Stimulated activated CD8-positive, alpha-beta memory T cell treated with anti-CD3 and anti-CD28 coated beads, Interleukin-15, amount 100 ng/mL, for 4 hours (primary cell): ENCODE data around the gene ZNF362.

ENCODE experiments used
- DNase-seq, 2 donors: peaks; one replicate each; pipeline ENCODE4 v3.0.0-alpha.2; 2020; ENCODE audit warnings: low read depth in 2 of 2

Gene ZNF362

DNA sequence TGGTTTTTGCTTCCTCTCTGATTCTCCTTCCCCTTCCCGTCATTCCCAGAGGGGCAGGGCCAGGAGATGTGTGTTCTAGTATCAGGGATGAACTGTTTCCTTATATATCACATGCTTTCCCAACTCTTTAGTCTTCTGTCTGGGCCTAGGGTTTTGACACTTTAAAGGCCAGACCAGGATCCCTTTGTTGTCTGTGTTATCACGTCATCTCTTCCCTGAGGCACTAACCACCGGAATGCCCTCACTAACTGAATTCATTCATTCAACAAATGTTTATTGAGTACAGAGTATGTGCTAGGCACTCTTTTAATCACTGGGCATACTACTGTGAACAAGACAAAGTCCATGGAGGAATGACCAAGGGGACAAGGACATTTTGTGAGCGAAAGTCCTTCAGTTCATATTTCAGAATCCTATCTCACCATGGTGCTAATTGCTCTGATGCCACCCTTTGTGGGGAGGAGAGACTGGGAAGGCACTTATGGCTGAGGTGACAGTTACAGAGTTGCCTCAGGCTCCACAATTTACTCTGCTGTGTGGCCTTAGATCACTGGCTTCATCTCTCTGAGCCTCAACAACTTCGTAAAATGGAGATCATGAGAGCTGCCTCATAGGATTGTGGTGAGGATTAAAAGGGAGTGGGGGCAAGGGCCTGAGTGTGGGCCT, 12.0 kb upstream of the ZNF362 start:
- no peak for DNase-seq

DNA sequence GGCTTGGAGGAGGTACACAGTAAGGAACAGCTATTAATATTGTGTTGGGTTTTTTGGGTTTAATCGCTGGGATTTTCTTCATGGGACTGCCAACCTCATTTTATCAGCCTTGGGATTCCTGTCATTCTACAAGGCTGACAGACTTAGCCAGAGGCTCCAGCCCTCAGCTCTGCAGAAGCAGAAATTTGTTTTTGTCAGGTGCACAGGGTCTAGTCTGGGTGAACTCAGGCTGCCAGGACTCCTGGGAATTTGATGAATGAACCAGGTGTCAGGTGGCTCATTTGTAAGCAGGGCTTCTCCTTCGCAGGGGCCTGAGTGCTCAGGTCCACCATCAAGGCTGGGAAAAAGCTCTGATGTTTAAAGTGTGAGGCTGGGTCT, 11.5 kb upstream of the ZNF362 start:
- DNase-seq, result no peak

DNA sequence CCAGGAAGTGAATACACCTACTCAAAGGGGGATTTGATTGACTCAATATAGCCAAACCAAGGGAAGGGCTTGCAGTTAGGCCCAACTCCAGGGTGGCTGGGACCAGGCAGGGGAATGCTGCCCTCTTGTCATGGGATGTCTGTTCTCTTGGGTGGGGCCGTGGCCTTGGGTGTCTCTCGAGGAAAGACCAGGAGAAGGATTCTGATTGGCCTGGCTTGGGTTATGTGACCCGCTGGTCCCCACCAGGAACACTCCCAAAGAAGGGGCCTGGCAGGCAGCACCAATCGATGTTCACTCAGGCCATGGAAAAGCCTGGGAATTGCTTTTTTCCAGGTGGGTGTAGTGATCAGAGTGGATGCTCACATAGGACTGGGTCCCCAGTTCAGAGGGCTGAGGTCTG, 10.1 kb upstream of the ZNF362 start:
- DNase-seq, result no peak

DNA sequence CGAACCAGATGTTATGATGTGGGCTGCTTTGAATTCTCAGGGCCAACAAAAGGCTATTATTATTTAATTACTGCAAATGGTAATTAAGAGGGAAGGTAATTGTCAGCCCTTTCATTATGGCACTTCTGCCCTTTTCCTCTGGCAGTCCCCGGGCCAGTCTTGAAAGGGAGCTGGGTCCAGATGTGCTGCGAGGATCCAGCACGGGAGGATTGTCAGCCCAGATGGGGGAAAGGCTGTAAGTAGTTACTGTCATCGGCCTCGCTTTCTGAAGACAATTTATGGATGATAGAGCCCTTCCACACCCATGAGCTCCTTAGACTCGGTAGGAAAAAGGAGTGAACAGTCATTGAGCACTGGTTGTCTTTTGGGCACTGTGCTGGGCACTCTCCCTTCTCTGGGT, 8.7 kb upstream of the ZNF362 start:
- DNase-seq, result no peak

DNA sequence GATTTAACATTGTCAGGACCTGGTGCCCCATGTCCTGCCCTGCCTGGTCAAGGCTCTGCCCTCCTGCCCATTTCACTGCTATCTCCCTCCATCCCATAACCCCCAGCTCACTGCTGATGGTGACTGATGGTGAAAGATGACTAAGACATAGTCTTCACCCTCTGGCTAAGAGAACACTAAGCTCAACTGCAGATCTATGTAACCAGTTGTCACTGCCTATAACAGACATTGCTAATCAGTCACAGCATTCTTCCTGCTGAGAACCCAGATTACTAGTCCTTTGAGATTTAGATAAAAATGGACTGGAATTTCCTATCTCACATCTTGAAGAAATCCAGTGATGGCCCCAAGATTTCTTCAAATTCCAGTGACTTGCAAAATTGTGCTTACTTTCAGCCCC, 8.0 kb upstream of the ZNF362 start:
- no peak for DNase-seq

DNA sequence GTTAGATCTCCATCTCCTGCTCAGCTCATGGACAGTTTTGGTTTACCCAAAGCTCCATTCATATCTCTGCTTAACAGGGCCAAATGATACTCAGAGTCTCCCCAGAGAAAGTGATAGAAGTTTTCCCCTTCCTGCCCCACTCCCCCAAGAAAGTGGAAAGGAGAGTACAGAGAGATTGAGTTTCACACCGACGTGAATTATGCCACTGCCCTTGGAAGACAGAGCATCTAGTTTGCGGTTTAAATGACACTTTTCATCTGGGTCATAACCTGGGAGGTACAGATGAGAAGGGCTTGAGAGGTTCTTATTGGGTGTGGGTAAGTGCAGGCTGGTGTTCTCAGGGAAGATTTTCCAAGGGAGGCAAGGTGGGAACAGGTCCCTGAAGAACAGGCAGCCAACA, 6.9 kb upstream of the ZNF362 start:
- no peak for DNase-seq

DNA sequence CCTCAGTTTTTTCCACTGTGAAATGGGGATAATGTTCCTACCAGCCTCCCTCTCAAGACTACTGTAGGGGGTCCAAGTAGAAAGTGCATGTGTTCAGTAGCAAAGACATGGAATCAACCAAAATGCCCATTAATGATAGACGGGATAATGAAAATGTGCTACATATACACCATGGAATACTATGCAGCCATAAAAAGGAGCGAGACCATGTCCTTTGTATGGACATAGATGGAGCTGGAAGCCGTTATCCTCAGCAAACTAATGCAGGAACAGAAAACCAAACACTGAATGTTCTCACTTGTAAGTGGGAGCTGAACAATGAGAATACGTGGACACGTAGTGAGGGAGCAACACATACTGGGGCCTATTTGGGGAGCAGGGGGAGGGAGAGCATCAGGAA, 6.1 kb upstream of the ZNF362 start:
- no peak for DNase-seq

DNA sequence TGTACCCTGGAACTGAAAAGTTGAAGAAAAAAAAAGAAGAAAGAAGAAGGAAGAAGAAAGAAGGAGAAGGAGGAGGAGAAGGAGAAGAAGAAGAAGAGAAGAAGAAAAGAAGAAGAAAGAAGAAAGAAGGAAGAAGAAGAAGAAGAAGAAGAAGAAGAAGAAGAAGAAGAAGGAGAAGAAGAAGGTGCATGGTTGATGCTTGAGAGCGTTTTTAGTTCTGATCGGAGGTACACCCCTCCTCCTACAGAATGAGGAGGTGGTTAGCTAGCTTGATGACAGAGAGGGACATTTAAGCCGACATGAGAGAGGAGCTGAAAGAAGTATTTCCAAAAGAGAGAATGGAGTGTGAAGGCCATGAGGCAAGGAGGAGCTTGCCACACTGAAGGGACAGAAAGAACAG, 5.6 kb upstream of the ZNF362 start:
- DNase-seq, result no peak

DNA sequence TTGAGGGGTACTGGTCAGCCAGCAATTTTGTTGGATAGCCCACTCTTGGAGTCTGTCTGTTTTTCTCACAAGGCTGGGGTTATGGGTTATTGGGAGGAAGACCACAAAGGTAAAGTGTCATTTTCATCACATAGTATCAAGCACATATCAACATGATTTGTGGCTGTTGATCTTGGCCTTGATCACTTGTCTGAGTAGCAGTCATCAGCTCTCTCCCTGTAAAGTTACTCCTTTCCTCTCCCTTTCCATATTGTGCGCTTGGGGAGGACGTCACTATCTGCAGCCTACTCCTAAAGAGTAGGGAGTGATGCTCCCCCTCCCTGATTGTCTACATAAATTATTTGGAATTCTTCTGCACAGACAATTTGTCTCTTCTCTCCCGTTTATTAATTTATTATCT, 1.8 kb upstream of the ZNF362 start:
- no peak for DNase-seq

DNA sequence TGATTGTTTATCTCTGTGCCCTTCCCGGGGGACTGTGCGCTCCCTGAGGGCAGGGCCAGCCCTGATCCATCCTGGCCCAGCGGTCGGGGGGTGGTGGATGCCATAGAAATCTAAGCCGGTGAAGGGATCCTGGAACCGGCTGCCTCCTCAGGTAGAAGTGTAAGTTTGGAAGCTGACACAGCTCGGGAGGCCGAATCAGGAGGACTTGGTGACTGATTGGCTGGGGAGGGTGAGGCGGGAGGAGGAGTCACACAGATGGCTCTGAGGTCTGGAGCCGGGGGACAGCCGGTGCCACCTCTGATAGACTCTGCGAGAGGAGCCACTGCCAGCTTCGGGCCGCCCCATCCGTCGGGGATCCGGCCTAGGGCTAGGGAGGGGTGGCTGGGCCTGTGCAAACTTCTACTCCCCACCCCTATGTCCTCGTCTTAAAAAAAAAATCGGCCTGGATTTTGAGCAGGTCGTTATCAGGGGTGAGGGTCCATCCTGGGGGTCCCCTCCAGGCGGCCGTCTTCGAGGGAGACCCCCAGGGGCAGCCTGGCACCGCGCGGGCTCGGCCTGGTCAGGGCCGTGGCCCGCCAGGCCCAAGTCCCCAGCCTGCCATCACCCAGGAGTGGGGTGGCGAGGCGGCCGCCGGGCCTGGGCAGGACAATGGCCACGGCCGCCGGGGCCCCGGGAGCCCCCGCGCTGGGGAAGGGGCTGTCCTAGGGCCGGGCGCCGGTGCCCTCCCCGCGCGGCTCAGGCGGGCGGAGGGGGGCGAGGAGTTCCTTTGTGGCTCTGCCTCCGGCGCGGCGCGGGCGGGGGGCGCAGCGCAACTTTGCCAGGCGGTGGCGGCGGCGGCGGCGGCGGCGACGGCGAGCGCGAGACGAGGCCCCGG, 708 bp upstream of the ZNF362 start:
- DNase-seq, result no peak

DNA sequence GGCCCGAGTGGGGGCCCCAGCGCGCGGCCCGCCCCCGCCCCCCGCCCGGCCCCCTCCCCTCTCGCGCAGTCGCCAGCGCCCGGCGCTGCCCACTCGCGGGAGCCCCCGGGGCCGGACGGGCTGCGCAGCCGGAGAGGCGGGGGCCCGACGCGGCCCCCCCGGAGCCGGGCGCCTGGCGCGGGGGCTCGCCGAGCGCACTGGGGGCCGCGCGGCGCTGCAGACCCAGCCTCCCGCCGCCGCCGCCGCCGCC, 146 bp upstream of the ZNF362 start:
- DNase-seq, result no peak

DNA sequence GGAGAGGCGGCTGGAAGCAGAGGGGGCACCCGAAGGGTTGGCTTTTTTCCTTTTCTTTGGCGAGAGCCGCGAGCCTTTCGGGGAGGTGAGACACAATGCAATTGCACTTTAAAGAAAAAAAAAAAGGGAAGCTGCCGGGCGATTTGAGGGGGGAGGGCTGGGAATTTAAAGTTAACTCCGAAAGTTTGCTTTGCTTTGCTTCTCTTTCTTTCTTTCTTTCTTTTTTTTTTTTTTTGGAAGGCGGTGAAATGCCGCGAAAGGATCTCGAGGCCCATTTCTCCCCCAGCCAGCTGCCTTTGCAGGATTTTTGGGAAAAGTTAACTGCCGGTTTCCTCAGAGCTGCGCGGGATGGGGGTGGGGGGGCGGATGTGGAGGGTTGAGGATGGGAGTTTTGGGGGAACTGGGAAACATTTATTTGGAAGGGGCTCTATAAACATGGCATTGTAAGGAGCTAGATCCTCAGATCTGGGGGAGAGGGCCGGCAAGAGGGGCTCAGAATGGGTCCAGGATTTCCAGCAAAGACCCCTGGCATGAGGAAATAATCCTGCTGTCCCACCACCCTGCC, 997 bp downstream of the ZNF362 start:
- no peak for DNase-seq

DNA sequence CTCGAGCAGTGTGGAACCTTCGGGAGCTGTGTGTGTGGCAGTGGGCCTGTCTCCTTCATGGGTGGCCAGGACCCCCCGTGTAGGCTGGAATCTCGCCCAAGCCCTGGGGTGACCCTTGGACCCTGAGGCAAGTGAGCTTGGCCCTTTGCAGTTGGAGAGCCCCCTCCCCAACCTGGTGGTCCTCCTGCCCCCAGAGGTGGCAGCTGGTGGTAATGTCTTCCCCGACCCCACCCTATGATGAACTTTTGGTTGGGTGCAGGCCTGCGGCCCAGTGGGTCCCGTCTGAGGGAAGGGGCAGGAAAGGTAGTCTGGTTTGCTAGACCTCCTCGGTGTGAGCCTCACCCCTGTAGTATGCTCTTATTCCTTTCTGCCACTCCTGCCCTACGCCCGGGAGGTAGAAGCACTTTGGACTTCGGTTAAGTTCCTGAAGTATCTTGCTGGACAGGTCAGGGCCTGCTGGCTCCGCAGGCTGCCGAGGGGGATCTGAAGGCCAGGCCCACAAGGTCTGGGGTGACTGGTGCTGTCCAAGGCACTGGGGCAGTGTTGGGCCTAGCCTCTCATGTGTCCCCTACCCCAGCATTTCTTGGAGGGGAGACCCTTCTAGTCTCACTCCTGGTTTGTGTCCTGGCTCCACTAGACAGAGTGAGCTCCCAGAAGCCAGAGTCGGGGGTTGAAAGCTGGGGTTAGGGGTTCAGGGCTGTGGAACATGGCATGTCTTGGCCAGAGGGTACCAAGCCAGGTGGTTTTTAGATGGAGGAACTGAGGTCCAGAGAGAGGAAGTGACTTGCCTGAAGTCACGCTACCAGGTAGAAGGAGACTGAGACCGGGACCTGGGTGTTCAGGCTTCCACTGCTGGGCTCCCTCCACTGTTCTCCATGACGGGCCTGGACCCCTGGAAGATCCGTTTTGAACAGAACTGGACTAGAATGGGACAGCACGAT, 1.8 kb downstream of the ZNF362 start:
- DNase-seq, result no peak

DNA sequence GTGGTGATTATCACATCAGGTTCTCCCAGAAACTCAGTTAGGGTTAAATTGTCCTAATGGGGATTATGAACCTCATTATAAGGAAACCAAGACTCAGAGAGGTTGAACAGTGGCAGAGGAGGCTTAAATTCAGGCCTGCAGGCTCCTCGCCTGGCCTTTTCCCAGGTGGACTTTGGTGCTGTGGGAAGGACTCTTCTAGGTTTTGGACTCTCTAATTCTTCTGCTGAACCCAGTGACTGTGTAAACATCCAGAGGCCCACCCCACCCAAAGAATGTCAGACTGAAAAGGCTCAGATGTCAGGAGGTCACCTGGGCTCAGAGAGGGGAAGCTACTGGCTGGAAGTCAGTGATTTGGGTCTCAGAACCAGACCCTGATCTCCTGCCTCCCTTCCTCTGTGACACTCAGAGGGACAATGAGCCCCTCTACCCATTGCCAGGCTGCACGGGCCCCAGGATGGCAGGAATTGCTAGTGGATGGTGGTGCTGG, 2.5 kb downstream of the ZNF362 start:
- no peak for DNase-seq

DNA sequence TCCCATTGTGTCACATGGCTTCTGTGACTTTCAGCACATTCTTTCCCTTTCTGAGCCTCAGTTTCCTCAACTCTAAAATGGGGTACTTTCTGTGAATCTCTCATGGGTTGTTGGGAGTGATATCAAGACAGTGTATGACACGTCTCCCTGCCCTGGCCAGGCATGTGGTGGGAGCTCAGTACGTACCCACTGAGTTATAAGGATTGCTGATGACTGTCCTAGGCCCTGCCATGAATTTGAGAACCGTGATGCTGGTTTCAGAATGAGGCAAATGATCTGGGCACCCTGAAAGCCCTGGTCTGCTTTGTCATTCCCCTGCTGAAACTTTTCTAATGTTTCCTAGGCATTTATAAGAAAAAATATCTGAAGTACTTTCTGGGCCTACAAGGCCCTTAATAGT, 3.6 kb downstream of the ZNF362 start:
- no peak for DNase-seq

DNA sequence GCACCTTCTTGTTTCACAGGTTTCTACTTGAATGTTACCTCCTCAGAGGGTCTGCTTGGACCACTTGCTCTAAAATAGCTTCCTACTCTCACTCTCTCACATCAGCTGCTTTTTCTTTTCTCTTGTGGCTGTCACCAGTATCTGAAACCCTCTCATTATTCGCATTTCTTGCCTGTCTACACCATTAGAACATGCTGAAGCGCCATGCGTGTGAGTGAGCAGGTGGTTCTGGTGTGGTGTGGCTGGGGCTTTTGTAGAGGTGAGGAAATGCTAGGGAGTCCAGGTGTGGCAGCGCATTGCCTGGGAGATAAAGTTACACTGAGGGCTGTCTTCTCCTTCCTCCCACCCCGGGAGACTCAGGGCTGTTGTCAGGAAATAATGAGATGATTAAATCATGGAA, 4.1 kb downstream of the ZNF362 start:
- no peak for DNase-seq

DNA sequence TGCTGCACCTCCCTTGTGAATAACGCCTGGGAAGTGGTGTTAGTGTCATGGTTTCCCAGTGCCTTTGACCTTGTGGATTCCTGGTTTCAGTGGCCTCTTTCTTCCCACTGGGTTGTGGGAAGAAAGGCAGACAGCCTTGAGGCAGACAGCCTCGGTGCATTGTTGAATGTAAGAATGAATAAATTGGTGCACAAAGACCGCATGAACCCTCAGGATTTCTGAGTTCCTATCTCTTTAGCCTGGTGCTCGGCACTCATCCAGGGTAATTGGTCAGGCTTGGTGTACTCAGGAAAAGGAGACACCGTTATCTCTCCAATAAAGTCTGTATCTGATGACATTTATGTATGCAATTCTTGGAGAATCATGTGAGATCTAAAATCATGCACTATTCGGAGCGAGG, 5.1 kb downstream of the ZNF362 start:
- no peak for DNase-seq

DNA sequence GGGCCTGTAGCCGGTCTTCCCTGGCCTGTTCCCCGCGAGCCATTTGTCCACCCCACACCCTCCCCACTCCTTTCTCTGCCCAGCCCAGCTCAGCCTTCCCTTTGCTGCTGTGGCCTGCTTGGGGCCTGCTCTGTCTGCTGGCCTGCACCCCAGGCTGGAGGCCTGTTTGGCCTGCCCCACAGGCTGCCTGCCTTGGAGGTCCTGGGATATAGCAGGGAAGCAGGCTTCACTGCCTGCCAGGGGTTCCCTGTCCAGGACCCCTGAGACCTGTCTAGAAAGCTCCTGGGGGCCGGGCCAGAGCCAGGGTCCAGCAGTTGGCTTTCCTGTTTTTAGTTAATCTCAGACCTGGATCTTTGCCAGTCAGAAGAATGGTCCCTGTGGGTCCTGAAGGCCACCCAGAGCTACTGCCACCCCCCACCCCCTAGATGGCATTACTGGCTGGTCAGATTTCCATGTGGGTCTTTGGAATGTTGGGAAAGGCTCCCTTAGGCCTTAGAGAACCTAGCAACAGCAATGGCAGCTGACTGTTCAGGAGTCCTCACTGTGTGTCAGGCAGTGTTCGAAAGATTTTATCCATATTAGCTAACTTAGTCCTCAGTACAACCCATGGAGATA, 7.7 kb downstream of the ZNF362 start:
- no peak for DNase-seq

DNA sequence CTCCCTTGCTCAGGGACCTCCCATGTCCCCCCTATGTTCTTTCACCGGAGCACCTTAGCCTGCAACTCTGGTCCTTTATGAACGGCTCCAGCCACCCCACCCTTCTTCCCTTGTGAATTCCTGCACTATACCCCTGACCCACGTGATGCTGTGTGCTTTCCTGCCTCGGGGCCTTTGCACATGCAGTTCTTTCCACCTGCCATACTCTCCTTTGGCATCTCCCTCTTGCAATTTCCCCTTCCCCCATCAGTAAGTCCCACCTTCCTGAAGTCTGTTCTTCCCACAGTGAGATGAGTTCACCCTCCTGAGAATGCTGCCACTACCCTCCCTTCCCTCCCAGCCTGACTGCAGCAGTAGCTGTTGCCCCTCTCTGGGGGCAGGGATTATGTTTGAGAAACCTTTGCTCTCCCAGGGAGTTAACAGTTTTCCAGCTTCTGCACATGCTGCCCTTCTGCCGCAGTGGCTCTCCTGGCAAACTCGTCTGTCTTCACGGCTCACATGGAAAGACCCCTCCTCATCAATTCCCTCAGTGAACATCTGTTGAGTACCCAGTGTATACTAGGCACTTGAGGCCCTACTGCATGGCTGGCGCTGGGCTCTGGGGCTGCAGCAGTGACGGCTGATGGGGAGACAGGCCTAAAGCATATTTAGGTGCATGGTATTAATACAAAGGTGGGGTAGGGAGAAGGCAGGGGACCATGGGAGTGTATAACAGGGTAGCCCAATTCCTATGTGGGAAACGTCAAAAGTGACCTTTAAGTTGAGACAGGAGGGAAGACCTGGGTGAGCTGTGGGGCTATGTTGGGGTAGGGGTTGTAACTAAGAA, 9.7 kb downstream of the ZNF362 start:
- no peak for DNase-seq

DNA sequence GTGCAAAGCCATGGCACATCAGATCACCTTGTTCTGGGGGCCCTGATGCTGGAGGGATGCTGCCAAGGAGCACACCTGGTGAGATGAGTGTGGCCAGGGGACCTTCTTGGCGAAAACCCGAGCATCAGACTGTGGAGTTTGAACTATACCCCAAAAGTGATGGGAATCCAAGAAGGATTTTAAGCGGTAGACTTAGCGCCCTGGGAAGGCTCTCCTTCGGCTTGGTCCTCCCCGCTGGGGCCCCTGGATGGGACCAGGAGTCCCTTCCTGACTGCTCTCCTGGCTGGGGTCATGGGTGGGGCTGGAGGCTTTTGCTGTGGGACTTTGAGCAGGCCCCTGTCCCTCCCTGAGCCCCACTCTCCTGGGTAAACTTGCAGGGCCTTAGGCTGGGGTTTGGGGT, 10.5 kb downstream of the ZNF362 start:
- no peak for DNase-seq
